Activated naive CD4-positive, alpha-beta T cell treated with anti-CD3 and anti-CD28 coated beads for 36 hours (primary cell): Measurements from ENCODE around the gene TPSAB1. TPM values are rescaled to one million over a fixed set of nuclear protein-coding genes. Genes with fewer than 3 reads are reported as not detected.

Experiments used
- CTCF ChIA-PET: fragments of 350-600 bp; sonication (Branson Sonifier 250); formaldehyde crosslinking; loops from one replicate; lab custom pipeline; 2021; ENCODE audit warnings: antibody characterized with exemption; lab: Charles Lee
- DNase-seq: peaks from one replicate; pipeline ENCODE4 v3.0.0-alpha.2; 2020
- H3K27ac Mint-ChIP-seq: one replicate; pipeline ENCODE4 v1.8.0; 2021; ENCODE audit warnings: mild to moderate bottlenecking, mixed read lengths
- H3K27me3 Mint-ChIP-seq: one replicate; pipeline ENCODE4 v1.8.0; 2021; ENCODE audit warnings: low read depth, mixed read lengths
- H3K36me3 Mint-ChIP-seq: one replicate; pipeline ENCODE4 v1.8.0; 2021; ENCODE audit warnings: low read depth, mixed read lengths
- H3K4me1 Mint-ChIP-seq: one replicate; pipeline ENCODE4 v1.8.0; 2021; ENCODE audit warnings: low read depth, mixed read lengths
- H3K4me3 Mint-ChIP-seq: one replicate; pipeline ENCODE4 v1.8.0; 2021; ENCODE audit warnings: mild to moderate bottlenecking, moderate library complexity, mixed read lengths
- H3K9me3 Mint-ChIP-seq: one replicate; pipeline ENCODE4 v1.8.0; 2021; ENCODE audit warnings: mixed read lengths
- intact Hi-C: fragments of 100-400 bp; cut with micrococcal nuclease; formaldehyde crosslinking; loops from one replicate; pipeline ENCODE4 v1.15.1; 2023
- total RNA-seq, 2 experiments: library from RNA; stranded (reverse); gene quantifications; one replicate each; pipeline ENCODE4 v1.2.3, GENCODE V29; 2021

TPSAB1 gene
- total RNA-seq, 2 experiments from 2014 or later: not detected

DNA sequence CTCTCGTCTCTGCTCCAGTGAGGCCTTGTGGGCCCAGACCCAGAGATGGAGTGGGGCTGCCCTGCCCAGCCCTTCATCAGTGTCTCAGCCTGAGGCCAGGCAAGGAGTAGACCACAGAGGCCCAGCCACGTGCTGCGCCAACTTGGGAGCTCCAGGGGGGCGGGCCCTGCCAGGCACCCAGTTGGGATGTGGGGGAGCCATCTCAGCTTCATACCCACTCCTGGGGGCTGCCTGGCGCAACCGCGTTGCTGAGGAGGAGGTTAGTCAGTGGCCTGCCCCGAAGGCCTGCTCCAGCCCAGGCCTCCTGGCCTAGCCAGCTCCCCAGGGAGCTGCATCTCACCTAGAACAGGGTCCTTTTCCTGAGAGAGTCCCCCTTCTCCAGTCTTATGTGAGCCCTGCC, 27.3 kb upstream of the TPSAB1 start:
- Mint-ChIP-seq H3K4me1 (no peaks in the 10 kb centered on the region), H3K4me3 (no peak overlapping the region), H3K9me3 (no peaks in the 10 kb centered on the region), H3K27ac (no peak overlapping the region), H3K27me3 (no peaks in the 10 kb centered on the region), H3K36me3 (no peaks in the 10 kb centered on the region)
- CTCF ChIA-PET: interaction anchor here (0.5 kb wide), 1 partner anchor 1057 kb away, joined by 3 read pairs; no protein-coding TSS in a partner anchor
- intact Hi-C loops: no loop called here
- DNase-seq: no peak

DNA sequence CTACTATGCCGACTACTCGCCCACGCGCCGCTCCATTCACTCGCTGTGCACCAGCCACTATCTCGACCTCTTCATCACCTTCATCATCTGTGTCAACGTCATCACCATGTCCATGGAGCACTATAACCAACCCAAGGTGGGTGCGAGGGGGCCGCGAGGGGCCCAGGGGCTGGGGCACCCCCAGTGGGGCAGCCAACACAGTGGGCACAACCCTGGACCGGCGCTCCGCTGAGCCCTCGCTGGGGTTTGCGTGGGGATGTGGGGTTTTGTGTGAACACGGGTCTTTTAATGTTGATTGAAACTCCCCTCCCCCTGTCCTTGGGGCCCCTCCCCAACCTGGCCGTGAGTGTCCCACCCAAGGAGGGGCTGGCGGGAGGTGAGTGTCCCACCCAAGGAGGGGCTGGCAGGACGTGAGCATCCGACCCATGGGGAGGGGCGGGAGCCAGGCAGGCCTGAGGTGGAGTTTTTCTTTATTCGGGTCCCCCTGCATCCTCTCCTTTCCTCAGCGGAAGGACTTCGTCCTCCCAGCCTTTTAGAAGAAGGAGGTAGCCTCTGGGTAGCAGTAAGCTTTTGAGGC, 26.6 kb upstream of the TPSAB1 start:
- no peak for DNase-seq
- intact Hi-C loops: no loop called here
- Mint-ChIP-seq H3K9me3 (no peaks in the 10 kb centered on the region), H3K27me3 (no peaks in the 10 kb centered on the region), H3K4me1 (no peaks in the 10 kb centered on the region), H3K27ac (no peak overlapping the region), H3K36me3 (no peaks in the 10 kb centered on the region), H3K4me3 (no peak overlapping the region)
- CTCF ChIA-PET: no interaction called here

DNA sequence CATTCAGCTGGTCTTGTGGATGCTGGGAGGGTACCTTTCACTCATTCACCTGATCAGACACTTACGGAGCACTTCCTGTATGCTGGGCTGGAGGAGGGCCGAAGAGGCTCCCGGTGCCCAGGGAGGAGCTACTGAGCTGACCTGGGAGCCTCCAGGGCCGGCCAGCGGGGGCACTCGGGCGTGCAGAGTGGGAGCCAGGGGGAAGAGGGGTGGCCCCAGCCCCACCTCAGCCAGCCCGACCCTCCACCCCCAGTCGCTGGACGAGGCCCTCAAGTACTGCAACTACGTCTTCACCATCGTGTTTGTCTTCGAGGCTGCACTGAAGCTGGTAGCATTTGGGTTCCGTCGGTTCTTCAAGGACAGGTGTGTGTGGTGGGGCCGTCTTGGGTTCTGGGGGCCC, 25.8 kb upstream of the TPSAB1 start:
- no peaks in the 10 kb centered on the region for H3K36me3 Mint-ChIP-seq
- intact Hi-C loops: no loop called here

DNA sequence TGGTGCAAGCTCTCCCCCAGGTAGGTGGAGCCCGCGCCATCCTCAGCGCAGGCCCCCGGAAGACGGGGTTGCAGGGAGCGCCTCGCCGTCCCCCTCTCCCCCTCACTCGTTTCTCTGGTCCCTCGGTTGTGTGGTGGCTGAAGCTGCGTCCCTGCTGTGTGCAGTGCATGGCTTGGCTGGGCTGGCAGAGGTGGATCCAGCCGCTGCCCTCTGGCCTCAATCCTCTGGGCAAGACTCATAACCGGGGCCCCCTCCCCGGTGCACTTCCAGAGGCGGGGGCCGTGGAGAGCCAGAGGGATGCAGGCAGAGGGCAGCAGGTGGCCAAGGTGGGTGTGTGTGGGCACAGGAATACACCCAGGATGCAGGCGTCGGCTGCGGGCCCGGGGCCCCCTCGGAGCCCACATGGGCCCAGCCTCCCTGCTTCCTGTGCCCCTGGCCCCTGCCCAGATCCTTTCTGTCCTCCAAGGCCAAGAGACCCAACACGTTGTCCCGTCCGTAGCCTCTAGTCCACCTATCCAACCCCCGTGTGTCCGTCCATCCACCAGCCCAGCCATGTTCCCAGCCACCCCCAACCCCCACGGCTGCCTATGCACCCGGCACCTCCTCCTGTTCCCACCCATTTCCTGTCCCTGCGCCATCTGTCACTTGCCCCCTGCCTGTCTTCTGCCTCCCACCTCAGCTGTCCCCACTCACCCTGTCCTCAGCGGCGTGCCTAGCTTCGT, 24.8 kb upstream of the TPSAB1 start:
- Mint-ChIP-seq H3K4me3 (no peak overlapping the region), H3K9me3 (no peaks in the 10 kb centered on the region), H3K27me3 (no peaks in the 10 kb centered on the region), H3K4me1 (no peaks in the 10 kb centered on the region), H3K36me3 (no peaks in the 10 kb centered on the region), H3K27ac (no peak overlapping the region)
- no peak for DNase-seq
- CTCF ChIA-PET: no interaction called here
- intact Hi-C loops: no loop called here

More for the DNA sequence above, 25.8 kb upstream of the TPSAB1 start:
- CTCF ChIA-PET: interaction anchor here (0.5 kb wide), 1 partner anchor 32 kb away, joined by 3 read pairs; no protein-coding TSS in a partner anchor
- Mint-ChIP-seq H3K4me1 (no peaks in the 10 kb centered on the region), H3K27ac (no peak overlapping the region), H3K9me3 (no peaks in the 10 kb centered on the region), H3K4me3 (no peak overlapping the region), H3K27me3 (no peaks in the 10 kb centered on the region)
- DNase-seq: no peak

DNA sequence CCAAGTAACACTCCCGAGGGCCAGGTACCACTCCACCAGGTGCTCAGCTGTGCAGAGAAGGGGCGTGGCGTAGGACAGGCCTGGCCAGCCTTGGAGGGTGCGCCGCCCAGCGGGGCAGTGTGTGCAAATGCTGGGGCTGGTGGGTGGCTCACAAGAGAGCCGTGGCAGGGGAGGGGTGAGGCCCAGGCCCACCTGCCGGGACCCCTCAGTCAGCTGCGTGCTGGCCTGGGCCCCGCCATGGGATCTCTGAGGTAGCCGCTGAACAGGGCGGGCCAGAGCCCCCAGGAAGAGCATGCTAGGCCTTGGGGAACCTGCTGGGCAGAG, 24.2 kb upstream of the TPSAB1 start:
- Mint-ChIP-seq H3K36me3 (no peaks in the 10 kb centered on the region), H3K27me3 (no peaks in the 10 kb centered on the region), H3K4me1 (no peaks in the 10 kb centered on the region), H3K9me3 (no peaks in the 10 kb centered on the region), H3K4me3 (no peak overlapping the region), H3K27ac (no peak overlapping the region)
- intact Hi-C loops: no loop called here
- CTCF ChIA-PET: no interaction called here
- DNase-seq: no peak

DNA sequence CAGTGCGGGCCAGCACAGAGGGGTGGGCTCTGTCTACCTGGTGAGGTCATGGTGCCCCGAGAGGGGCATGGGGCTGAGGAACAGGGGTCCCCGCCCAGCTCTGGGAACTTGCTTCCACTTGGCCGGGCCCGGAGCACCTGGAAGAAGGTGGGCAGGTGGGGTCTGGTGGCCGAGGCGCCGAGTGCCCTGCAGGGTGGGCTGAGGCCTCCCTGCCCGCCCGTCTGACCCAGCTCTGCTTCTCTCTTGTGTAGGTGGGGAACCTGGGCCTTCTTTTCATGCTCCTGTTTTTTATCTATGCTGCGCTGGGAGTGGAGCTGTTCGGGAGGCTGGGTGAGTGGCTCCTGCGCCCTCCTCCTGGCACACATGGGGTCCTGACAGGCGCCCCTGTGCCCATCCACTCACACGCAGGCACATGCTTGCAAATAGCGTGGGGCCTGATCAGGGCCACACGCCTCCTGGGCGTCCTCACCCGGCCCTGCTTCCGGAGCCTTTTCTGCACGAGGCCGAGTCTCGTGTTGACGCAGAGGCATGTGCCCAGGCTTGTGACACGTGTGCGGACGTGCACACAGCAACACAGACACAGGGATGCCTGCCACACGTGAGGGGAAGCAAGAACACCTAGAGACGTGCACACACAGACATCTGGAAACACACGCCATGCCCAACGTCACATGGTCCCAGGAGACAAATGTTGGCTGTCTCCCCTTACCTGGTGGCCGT, 23.7 kb upstream of the TPSAB1 start:
- Mint-ChIP-seq H3K27ac (no peak overlapping the region), H3K9me3 (no peaks in the 10 kb centered on the region), H3K36me3 (no peaks in the 10 kb centered on the region), H3K27me3 (no peaks in the 10 kb centered on the region), H3K4me1 (no peaks in the 10 kb centered on the region), H3K4me3 (no peak overlapping the region)
- no peak for DNase-seq
- intact Hi-C loops: no loop called here
- CTCF ChIA-PET: no interaction called here

DNA sequence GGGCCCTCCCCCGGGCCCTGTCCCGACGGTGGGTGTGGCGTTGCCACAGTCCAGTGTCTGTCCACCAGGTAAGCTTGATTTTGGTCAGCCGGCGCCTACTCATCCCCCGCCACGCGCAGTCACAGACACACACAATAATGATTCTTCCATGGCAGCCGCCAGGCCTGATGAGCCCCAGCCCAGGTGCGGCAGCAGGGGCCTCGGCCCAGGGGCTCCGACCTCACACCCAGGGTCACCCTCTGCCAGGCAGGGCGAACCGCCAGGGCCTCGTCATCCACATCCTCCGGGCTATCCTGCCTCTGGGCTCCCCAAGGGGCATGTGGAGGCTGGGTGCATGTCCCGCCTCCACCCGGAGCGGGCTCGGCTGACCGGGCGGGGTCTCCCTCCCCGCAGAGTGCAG, 23.0 kb upstream of the TPSAB1 start:
- CTCF ChIA-PET: no interaction called here
- Mint-ChIP-seq H3K4me1 (no peaks in the 10 kb centered on the region), H3K9me3 (no peaks in the 10 kb centered on the region), H3K27ac (no peak overlapping the region), H3K27me3 (no peaks in the 10 kb centered on the region), H3K36me3 (no peaks in the 10 kb centered on the region), H3K4me3 (no peak overlapping the region)
- no peak for DNase-seq
- intact Hi-C loops: no loop called here

DNA sequence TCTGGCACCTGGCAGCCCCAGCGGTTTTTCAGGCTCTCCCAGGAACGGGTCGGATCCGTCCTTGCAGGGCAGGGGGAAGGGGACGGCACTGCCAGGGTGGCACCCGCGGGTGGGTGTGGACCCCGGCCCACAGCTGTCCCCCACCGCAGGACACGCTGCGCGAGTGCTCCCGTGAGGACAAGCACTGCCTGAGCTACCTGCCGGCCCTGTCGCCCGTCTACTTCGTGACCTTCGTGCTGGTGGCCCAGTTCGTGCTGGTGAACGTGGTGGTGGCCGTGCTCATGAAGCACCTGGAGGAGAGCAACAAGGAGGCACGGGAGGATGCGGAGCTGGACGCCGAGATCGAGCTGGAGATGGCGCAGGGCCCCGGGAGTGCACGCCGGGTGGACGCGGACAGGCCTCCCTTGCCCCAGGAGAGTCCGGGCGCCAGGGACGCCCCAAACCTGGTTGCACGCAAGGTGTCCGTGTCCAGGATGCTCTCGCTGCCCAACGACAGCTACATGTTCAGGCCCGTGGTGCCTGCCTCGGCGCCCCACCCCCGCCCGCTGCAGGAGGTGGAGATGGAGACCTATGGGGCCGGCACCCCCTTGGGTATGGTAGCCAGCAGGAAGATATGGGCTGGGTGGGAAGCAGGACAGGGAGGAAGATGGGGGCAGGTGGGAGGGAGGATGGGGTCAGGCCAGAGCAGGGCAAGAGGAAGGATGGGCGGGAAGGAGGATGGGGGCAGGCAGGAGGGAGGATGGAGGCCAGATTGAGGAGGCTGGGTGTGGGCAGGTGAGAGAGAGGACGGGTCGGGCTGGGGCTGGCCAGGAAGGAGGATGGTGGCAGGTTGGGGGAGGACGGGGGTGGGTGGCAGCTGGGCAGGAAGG, 22.2 kb upstream of the TPSAB1 start:
- CTCF ChIA-PET: no interaction called here
- no peak overlapping the region for H3K4me3 Mint-ChIP-seq
- H3K9me3 Mint-ChIP-seq: no peaks in the 10 kb centered on the region
- H3K27me3 Mint-ChIP-seq: no peaks in the 10 kb centered on the region
- intact Hi-C loops: no loop called here
- no peak overlapping the region for H3K27ac Mint-ChIP-seq
- H3K4me1 Mint-ChIP-seq: no peaks in the 10 kb centered on the region
- no peaks in the 10 kb centered on the region for H3K36me3 Mint-ChIP-seq
- no peak for DNase-seq

DNA sequence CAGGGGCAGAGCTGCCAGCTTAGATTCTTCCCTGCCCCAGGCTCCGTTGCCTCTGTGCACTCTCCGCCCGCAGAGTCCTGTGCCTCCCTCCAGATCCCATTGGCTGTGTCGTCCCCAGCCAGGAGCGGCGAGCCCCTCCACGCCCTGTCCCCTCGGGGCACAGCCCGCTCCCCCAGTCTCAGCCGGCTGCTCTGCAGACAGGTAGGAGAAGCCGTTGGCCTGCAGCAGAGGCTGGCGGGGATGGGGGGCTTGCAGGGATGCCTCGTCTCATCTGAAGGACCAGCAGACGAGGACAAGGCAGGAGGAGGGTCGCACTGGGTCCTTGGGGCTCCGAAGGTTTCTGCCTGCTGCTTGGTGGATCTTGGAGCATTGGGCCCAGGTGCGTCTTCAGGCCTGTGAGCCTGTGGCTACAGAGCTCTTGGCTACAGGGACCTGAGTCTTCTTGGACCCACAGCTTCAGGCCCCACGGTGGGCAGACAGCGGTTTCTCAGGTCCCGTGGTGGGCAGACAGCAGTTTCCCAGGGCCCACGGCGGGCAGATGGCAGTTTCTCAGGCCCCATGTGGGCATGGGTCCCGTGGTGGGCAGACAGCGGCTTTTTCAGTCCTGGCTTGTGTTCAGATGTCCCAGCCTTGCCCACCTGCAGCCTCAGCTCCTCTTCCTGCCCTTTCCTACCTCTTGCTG, 21.4 kb upstream of the TPSAB1 start:
- CTCF ChIA-PET: no interaction called here
- Mint-ChIP-seq H3K27me3 (no peaks in the 10 kb centered on the region), H3K4me3 (no peak overlapping the region), H3K9me3 (no peaks in the 10 kb centered on the region), H3K27ac (no peak overlapping the region), H3K36me3 (no peaks in the 10 kb centered on the region), H3K4me1 (no peaks in the 10 kb centered on the region)
- intact Hi-C loops: no loop called here
- no peak for DNase-seq

DNA sequence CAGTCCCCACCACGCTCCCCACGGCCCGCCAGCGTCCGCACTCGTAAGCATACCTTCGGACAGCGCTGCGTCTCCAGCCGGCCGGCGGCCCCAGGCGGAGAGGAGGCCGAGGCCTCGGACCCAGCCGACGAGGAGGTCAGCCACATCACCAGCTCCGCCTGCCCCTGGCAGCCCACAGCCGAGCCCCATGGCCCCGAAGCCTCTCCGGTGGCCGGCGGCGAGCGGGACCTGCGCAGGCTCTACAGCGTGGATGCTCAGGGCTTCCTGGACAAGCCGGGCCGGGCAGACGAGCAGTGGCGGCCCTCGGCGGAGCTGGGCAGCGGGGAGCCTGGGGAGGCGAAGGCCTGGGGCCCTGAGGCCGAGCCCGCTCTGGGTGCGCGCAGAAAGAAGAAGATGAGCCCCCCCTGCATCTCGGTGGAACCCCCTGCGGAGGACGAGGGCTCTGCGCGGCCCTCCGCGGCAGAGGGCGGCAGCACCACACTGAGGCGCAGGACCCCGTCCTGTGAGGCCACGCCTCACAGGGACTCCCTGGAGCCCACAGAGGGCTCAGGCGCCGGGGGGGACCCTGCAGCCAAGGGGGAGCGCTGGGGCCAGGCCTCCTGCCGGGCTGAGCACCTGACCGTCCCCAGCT, 20.3 kb upstream of the TPSAB1 start:
- Mint-ChIP-seq H3K4me3 (no peak overlapping the region), H3K4me1 (no peaks in the 10 kb centered on the region), H3K36me3 (no peaks in the 10 kb centered on the region), H3K27me3 (no peaks in the 10 kb centered on the region), H3K9me3 (no peaks in the 10 kb centered on the region), H3K27ac (no peak overlapping the region)
- intact Hi-C loops: no loop called here
- DNase-seq: no peak
- CTCF ChIA-PET: no interaction called here

DNA sequence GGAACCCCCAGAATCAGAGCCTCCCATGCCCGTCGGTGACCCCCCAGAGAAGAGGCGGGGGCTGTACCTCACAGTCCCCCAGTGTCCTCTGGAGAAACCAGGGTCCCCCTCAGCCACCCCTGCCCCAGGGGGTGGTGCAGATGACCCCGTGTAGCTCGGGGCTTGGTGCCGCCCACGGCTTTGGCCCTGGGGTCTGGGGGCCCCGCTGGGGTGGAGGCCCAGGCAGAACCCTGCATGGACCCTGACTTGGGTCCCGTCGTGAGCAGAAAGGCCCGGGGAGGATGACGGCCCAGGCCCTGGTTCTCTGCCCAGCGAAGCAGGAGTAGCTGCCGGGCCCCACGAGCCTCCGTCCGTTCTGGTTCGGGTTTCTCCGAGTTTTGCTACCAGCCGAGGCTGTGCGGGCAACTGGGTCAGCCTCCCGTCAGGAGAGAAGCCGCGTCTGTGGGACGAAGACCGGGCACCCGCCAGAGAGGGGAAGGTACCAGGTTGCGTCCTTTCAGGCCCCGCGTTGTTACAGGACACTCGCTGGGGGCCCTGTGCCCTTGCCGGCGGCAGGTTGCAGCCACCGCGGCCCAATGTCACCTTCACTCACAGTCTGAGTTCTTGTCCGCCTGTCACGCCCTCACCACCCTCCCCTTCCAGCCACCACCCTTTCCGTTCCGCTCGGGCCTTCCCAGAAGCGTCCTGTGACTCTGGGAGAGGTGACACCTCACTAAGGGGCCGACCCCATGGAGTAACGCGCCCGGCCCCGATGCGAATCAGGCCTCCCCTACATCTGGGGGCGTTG, 19.5 kb upstream of the TPSAB1 start:
- CTCF ChIA-PET: interaction anchor here (0.6 kb wide), 1 partner anchor 40 kb away, joined by 3 read pairs; no protein-coding TSS in a partner anchor
- intact Hi-C loops: no loop called here
- Mint-ChIP-seq H3K4me1 (no peaks in the 10 kb centered on the region), H3K4me3 (no peak overlapping the region), H3K36me3 (no peaks in the 10 kb centered on the region), H3K27me3 (no peaks in the 10 kb centered on the region), H3K9me3 (no peaks in the 10 kb centered on the region), H3K27ac (no peak overlapping the region)
- no peak for DNase-seq
